HepG2 (cell line): ENCODE data around the gene ASPRV1.
A peak's percentile ranks its signal among the peaks of the same experiment; 100 is the strongest.

Source experiments
- CEBPB ChIP-seq: IDR thresholded peaks from 2 replicates; pipeline ENCODE4 v1.6.1; 2011; ENCODE audit warnings: low read depth, low read length, improper control_type of control experiment, borderline replicate concordance
- MEIS2 ChIP-seq: sonication (generic); formaldehyde crosslinking; IDR thresholded peaks from 2 replicates; pipeline ENCODE4 v1.9.0; 2021; ENCODE audit warnings: mild to moderate bottlenecking, missing genetic modification reagents
- MYNN ChIP-seq: sonication (generic); formaldehyde crosslinking; IDR thresholded peaks from 2 replicates; pipeline ENCODE4 v1.4.0; 2020; ENCODE audit warnings: mild to moderate bottlenecking, low read depth, missing genetic modification reagents
- POGZ ChIP-seq: sonication (generic); formaldehyde crosslinking; IDR thresholded peaks from 2 replicates; pipeline ENCODE4 v1.4.0; 2020; ENCODE audit warnings: mild to moderate bottlenecking, missing genetic modification reagents
- RAD21 ChIP-seq: fragments of 450-650 bp; formaldehyde crosslinking; IDR thresholded peaks from 2 replicates; pipeline ENCODE4 v1.5.0; 2020; ENCODE audit warnings: mild to moderate bottlenecking
- TCF7L2 ChIP-seq: IDR thresholded peaks from 2 replicates; pipeline ENCODE4 v1.6.1; 2011; ENCODE audit warnings: mild to moderate bottlenecking, low read depth, low read length, moderate library complexity
- ZMYM2 ChIP-seq: sonication (generic); formaldehyde crosslinking; IDR thresholded peaks from 2 replicates; pipeline ENCODE4 v1.8.0; 2022; ENCODE audit warnings: mild to moderate bottlenecking, missing genetic modification reagents
- ZNF615 ChIP-seq: sonication (generic); formaldehyde crosslinking; IDR thresholded peaks from 2 replicates; pipeline ENCODE4 v1.5.0; 2020; ENCODE audit warnings: mild to moderate bottlenecking, missing genetic modification reagents, borderline replicate concordance
- ZNF841 ChIP-seq: sonication (generic); formaldehyde crosslinking; IDR thresholded peaks from 2 replicates; pipeline ENCODE4 v1.8.1; 2023; ENCODE audit warnings: missing genetic modification reagents, borderline replicate concordance
- TF ChIP-seq, protein P1 (sequence below), 2 experiments: sonication (generic) in 1 of 2; formaldehyde crosslinking in 1 of 2; IDR thresholded peaks; 2 replicates each; pipeline versions ENCODE4 v1.5.1 to v1.6.1; 2011 to 2020; ENCODE audit warnings: borderline replicate concordance in 1 of 2, low read depth in 1 of 2, low read length in 1 of 2, mild to moderate bottlenecking in 1 of 2, missing genetic modification reagents in 1 of 2, moderate library complexity in 1 of 2
- TF ChIP-seq, protein P2 (sequence below): sonication (generic); formaldehyde crosslinking; IDR thresholded peaks from 2 replicates; pipeline ENCODE4 v1.5.0; 2020; ENCODE audit warnings: mild to moderate bottlenecking, missing genetic modification reagents, moderate library complexity
- TF ChIP-seq, protein P3 (sequence below): sonication (generic); formaldehyde crosslinking; IDR thresholded peaks from 2 replicates; pipeline ENCODE4 v1.4.0; 2020; ENCODE audit warnings: mild to moderate bottlenecking, missing genetic modification reagents

DNA sequence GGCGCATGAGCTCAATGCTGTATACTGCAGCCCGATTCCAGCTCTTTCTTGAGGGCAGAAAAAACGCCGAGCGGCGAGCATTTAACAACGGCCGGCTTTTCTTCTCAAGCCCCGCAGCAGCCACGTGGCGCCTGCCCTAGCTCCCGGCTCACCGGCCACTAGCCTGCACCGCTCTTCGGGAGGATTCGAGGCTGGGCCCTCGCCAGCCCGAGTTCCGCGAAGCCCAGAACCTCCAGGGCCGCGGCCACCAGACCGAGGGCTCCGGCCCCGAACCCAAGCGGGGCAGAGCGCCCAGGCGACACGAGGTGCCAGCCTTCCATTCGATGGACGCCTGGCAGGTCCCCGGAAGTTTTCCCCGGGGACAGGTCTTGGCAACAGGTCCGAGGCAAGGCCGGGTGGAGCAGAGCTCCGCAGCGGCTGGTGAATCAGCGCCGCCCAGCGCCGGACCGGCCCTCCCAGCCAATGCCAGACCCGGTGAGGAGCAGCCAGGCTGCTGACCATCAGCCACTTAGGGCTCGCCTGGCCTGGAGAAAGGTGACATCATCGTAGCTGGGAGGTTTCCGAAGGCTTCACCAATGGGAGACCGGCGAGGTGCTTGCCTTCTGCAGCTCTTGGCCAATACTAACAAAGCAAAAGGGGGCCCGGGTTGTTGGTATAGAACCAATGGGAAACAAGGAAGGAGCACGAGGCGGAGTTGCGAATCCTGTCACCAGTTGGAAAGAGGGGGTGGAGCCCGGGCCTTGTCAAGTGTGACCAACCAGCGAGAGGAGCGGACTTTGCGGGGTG is 47.1 kb downstream of the ASPRV1 start:
- TF ChIP-seq MYNN (CRISPR knock-in tag) (peak; percentile 97), POGZ (CRISPR knock-in tag) (peak; percentile 78), MEIS2 (peak; percentile 82), CEBPB (peak; percentile 88), ZMYM2 (CRISPR knock-in tag) (peak; percentile 21; the same call in 1 of the 2 replicates), ZNF841 (CRISPR knock-in tag) (peak; percentile 90), TCF7L2 (no peak), RAD21 (CRISPR knock-in tag) (peak; percentile 91), ZNF615 (CRISPR knock-in tag) (no peak)
- TF ChIP-seq, protein P1, sequence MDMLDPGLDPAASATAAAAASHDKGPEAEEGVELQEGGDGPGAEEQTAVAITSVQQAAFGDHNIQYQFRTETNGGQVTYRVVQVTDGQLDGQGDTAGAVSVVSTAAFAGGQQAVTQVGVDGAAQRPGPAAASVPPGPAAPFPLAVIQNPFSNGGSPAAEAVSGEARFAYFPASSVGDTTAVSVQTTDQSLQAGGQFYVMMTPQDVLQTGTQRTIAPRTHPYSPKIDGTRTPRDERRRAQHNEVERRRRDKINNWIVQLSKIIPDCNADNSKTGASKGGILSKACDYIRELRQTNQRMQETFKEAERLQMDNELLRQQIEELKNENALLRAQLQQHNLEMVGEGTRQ (IDR thresholded peaks at IDR 0.05; ENCODE audit: low read depth, low read length), result no peak
- TF ChIP-seq, protein P1 (CRISPR knock-in tag; IDR thresholded peaks at IDR 0.05; ENCODE audit: borderline replicate concordance), result peak; percentile 75
- TF ChIP-seq, protein P2, sequence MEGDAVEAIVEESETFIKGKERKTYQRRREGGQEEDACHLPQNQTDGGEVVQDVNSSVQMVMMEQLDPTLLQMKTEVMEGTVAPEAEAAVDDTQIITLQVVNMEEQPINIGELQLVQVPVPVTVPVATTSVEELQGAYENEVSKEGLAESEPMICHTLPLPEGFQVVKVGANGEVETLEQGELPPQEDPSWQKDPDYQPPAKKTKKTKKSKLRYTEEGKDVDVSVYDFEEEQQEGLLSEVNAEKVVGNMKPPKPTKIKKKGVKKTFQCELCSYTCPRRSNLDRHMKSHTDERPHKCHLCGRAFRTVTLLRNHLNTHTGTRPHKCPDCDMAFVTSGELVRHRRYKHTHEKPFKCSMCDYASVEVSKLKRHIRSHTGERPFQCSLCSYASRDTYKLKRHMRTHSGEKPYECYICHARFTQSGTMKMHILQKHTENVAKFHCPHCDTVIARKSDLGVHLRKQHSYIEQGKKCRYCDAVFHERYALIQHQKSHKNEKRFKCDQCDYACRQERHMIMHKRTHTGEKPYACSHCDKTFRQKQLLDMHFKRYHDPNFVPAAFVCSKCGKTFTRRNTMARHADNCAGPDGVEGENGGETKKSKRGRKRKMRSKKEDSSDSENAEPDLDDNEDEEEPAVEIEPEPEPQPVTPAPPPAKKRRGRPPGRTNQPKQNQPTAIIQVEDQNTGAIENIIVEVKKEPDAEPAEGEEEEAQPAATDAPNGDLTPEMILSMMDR (CRISPR knock-in tag), result peak; percentile 96
- TF ChIP-seq, protein P3, sequence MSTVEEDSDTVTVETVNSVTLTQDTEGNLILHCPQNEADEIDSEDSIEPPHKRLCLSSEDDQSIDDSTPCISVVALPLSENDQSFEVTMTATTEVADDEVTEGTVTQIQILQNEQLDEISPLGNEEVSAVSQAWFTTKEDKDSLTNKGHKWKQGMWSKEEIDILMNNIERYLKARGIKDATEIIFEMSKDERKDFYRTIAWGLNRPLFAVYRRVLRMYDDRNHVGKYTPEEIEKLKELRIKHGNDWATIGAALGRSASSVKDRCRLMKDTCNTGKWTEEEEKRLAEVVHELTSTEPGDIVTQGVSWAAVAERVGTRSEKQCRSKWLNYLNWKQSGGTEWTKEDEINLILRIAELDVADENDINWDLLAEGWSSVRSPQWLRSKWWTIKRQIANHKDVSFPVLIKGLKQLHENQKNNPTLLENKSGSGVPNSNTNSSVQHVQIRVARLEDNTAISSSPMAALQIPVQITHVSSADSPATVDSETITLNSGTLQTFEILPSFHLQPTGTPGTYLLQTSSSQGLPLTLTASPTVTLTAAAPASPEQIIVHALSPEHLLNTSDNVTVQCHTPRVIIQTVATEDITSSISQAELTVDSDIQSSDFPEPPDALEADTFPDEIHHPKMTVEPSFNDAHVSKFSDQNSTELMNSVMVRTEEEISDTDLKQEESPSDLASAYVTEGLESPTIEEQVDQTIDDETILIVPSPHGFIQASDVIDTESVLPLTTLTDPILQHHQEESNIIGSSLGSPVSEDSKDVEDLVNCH (CRISPR knock-in tag), result peak; percentile 91; the same call in 1 of the 2 replicates
